ENCODE measurements around the gene NPVF.

The NPVF gene

DNA sequence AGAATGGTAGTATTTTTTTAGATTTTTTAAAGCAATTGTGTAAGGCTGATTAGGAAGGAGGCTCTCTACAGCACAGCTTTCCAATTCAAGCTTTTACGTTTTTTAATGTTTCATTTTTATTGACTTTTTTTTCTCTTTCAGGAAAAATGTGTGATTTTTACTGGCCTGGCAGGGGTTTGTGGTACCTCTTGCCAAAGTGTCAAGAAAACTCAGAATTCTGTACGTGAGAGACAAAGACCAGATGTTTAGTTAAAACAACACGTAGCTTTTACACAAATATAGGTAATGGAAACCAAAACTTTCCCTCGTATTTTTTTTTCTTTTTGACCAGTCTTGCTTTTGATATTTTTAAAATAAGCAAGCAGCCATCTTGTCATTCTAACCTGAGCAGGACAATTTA, 6.0 kb upstream of the NPVF start:
- no peak for DNase-seq (ENCODE audit: low read depth)

DNA sequence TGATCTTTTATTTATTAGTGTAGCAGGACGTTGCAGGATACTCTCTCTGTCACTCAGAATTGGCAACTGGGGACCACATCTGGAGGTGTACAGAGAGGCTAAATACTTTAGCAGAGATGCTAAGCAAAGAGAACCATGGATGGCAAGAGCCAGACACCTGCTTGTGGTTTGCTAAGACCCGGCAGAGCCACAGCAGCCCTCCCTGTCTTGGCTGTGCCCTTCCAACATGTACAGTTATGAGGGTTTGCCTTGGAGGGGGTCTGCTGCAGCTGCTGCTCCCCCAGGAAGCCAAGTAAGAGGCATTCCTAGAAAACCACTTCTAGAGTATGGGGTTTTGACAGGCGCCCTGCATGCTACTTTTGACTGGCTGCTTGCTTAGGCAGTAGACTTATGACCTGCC, 5.1 kb downstream of the NPVF start:
- no peak for DNase-seq (ENCODE audit: low read depth)

DNA sequence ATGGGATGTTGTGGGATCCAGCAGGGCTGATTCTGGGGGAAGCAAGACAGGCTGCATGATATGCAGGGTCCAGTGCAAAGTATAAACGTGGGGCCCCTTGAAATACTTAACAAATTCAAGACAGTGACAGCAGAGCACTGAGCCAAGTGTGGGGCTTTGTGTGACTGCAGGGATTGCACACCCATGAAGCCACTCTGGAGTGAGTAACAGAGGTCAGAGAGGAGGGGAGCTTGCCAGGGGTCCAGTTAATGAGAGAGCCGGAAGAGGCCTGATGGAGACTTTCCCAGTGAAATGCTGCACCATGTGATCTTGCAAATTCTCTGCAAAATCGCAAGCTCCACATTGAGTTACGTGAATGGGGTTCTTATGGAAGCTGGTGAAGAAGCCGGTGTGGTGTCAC, 5.6 kb downstream of the NPVF start:
- DNase-seq (ENCODE audit: low read depth) = no peak

DNA sequence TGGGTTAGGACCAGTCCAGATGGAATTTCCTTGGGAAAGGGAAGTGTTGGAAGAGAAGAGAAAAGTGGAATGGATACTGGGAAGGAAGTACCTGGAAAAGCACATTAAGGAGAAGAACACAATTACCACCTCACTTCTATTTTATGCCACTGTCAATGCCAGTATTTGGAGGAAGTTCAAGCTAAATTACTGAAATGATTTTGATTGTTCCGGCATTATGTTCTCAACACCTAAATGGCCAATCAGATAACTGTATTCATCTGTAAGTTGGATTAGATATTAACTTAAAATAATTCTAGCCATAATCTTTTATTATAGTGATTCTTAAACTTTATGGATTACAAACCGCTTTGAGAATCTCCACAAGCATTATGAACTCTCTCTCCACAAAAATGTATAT, 7.3 kb downstream of the NPVF start:
- DNase-seq (ENCODE audit: low read depth) = no peak

DNA sequence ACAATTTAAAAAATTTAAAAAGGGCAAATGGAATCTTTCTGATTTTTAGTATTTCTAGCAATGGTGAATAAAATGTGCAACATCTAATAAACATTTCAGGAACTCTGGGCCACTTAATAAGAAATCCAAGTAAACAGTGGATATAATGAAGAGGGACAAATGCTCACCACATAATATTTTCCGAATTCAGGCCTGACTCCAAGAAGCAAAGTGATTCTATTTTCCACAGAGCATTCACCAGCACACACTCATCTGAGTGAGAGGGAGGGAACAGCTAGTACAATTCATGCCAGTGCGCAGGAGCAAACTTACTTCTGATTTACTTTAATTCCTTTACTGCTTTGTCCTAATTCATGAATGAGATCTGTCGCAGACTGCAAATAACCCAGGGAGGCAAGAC, 10.1 kb downstream of the NPVF start:
- DNase-seq (ENCODE audit: low read depth) = no peak

DNA sequence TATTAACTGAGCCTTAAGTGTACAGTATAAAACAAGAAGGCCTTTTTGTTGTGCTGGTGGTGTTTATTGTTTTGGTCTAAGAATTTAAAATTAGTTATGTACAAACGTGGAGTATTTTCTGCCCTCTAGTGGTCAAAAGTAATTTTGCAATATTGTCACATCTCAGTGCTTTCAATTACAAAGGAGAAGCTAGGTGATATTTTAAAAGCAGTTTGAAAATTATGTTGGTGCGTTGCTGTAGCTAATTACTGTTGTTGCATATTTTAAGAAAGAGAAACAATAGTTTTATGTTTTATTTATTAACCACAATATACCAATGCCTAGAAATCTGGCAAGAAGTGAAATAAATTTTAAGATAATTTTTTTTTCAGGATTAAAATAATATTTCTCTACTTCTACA, 11.4 kb downstream of the NPVF start:
- no peak for DNase-seq (ENCODE audit: low read depth)

DNA sequence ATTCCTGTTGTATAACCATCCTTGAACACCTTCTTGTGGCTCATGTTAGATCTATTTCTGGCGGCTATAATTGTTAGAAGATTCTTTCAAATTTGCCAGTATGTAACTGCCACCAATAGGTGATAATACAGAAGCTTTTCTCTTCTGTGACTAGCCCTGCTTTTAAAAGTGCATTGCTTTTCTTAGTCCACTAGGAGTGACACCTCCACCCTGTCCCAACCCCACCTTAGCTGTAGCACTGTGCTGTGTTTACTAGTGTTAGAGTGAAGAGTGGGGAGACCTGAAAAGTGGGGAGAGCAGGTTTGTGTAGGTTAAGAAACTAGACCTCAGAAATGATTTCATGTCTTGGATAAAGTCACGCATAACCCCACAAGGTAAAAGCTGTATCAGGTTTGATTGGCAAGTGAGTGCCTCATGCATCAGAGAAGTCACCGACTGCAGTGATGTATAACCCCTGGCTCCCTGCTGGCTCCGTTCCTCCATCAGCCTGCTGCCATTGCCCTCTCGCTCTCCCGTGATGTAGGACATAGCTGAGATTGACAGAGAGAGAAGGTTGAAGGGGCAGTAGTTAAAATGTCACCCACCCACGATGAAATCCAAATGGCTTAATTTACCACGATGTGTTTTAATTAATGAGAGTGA, 12.5 kb downstream of the NPVF start:
- no peak for DNase-seq (ENCODE audit: low read depth)

DNA sequence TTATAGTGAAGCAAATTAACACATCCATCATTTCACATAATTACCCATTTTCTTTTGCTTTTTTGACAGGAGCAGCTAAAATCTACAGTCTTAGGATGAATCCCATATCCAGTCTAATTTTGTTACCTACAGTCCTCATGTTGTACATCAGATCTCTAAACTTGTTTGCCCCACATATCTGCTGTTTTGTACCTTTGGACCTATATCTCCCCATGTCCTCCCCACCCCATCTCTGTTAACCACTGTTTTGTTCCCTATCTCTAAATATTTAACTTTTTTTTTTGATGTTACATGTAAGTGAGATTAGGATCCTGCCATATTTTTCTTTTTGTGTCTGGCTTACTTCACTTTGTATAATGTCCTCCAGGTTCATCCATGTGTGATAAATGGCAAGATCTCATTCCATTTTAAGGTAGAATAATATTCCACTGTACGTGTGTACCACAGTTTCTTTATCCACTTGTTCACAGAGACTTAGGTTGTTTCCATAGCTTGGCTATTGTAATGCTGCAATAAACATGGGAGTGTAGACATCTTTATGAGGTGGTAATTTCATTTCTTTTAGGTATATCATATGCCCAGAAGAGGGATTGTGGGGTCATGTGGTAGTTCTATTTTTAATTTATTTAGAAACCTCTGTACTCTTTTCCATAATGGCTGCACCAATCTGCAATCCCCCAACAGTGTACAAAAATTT, 19.6 kb downstream of the NPVF start:
- no peak for DNase-seq (ENCODE audit: low read depth)

DNA sequence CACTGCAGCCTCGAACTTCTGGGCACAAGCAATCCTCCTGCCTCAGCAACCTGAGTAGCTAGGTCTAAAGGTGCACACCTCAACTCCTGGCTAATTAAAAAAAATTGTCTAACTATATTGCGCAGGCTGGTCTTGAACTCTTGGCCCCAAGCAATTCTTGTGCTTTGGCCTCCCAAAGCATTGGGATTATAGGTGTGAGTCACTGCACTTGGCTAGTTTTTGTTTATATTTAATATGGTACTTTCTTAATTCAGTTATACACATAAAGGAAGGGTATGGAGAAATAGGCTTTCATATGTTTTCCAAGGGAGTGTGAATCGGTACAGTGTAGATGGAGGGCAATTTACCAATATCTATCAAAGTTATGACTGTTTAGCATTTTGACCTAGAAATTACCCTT, 20.4 kb downstream of the NPVF start:
- DNase-seq (ENCODE audit: low read depth) = no peak

DNA sequence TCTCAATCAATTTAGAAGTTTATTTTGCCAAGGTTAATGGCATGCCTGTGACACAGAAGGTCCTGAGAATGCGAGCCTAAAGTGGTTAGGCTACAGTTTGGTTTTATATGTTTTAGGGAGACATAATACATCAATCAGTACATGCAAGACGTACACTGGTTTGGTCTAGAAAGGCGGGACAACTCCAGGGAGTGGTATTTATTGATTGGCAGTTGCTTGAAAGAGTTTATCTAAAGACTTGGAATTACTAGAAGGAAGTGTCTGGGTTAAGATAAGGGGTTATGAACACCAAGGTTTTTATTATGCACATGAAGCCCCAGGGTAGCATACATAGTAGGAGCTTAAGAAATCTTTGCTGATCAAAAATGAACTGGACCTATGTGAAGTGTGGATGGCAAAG, 21.5 kb downstream of the NPVF start:
- no peak for DNase-seq (ENCODE audit: low read depth)

DNA sequence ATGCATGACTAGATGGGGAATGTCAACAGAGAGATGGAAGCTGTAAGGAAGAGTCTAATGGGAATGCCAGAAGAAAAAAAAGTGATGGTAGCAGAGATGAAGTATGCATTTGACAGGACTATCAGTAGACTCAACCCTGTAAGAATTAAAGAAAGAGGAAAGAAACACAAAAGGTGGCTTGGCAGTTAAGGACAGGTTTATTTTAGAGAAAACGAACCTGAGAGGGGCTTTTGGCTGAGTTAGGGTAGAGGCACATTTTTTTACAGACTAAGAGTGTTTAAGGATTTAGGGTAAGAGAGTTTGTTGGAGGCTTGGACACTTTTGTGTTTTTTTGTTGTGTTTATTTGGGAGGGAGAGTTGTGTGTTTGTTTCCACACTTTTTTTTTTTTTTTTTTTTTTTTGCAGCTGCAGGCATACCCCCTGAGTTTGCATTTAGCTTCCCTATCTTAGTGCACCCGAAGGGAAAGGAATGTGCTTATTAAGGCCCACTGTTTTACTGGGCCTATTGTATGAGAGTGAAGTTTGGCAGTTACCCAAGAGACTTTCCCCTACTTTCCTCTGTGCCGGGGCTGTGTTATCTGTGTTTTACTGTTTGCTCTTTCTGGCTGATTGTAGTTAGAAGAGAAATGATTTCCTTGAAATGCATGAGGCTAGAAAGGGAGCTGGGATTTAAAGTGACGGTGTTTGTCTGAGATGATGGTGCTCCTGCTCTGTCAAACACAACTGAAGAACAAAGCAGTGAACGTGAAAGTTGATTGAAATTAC, 32.0 kb downstream of the NPVF start:
- no peak for DNase-seq (ENCODE audit: low read depth)

DNA sequence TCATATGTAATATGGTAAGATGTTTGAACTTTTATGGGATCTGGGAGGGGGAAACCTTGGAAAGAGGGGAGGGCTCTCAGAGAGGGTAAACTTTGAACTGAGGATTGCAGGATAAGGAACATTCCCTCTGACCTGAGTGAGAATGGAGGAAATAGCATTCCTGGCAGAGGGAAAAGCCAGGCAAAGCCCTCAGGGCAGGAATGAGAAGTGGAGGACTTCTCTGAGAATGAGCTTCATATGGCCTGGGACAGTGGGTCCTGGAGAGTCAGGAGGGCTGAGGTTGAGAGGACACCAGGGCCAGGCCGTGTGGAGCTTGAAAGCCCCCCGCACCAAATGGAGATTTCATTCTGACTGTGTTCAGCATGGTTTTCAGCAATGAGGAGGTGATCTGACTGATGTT, 34.2 kb downstream of the NPVF start:
- no peak for DNase-seq (ENCODE audit: low read depth)

DNA sequence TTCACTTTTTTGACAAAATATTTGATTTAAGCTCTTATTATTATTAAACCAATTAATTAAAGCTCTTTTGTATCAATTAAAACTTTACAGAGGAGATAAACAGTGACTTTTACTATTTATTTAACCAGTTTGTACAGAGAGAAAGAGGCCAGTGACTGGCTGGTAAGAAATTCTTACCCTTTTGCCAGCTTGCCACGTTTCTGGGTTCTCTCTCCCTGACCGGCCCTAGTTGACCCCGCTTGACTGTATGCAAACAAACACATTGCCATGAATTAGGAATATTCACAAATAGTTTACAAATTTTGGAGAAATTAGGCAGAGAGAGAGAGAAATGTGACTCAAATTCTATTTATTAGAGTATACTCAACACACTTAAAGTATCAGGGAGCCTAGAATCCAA, 36.2 kb downstream of the NPVF start:
- no peak for DNase-seq (ENCODE audit: low read depth)

DNA sequence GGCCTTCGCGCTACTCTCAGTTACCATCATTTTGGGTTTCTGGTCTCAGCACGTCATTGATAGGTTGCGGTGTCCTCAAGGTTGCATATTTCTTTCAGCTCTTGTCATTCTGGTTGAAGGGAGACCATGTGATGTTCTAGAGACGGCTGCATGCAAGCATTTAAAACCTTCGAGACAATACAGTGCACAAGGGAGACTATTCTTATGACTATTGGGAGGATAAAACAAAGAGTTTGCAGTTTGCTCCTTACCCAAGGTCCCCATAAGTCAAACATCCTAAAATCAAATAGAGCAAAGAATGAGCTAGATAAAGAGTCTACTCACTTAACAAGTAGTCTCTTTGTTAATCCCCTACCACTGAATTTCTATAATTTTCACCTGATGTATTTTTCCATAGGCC, 39.1 kb downstream of the NPVF start:
- no peak for DNase-seq (ENCODE audit: low read depth)

DNA sequence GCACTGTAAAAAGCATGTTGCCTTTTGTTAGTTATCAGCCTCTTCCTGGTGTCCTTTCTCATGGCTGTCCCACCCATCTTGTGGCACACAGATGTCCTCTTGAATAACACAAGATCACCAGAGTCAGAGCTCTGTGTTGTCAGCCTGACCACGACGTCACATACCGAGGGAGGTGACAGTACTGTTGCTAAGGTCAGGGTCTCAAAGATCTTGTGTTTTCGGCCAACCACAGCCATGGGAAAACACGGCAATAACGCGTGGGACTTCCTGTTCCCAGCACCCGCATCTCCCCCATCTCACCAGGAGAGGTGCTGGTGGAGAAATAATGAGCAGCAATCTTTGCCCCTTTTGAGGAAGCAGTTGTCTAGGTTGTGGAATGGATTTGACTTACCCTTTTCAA, 40.4 kb downstream of the NPVF start:
- DNase-seq (ENCODE audit: low read depth) = no peak

DNA sequence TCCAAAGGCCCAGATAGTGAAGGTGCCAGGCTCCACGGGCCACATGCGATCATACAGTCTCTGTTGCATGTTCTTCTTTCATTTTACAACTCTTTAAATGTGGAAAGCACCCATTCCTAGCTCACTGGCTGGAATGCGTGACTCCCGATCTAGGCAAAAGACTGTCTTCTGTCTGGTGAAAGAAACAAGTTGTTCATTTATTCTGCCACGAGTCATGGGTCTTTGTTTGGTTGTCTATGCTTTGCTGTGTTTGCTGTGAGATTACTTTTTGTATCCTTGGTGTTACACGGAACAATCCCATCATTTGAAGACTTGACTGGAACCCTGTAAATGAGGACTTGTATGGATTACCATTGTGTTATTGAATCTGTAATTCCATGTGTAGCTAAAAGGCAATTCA, 41.9 kb downstream of the NPVF start:
- no peak for DNase-seq (ENCODE audit: low read depth)

DNA sequence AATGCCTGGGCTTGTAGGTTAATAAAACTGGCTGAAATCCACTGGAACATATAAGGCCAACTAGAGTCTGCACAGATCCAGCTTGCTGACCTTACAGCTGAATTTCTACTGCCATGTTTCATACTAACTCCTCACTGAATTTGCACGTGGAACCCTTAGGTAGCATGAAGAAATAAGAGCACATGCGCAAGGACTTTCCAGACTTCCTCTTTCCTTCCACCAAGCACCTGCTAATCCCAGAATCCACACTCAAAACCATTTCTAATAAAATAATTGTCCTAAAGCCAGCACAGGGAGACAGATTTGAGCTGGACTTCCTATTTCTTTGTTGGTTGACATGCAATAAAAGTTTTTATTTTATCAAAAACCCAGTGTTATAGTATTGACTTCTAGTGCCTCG, 46.8 kb downstream of the NPVF start:
- no peak for DNase-seq (ENCODE audit: low read depth)

DNA sequence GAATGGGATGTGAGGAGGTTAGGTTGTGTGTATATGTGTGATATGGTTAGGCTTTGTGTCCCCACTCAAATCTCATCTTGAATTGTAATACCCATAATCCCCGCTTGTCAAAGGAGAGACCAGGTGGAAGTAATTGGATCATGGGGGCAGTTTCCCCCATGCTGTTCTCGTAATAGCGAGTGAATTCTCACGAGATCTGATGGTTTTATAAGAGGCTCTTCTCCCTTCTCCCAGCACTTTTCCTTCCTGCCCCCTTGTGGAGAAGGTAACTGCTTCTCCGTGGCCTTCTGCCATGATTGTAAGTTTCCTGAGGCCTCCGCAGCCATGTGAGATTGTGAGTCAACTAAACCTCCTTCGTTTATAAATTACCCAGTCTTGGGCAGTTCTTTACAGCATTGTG, 47.3 kb downstream of the NPVF start:
- DNase-seq (ENCODE audit: low read depth) = no peak

DNA sequence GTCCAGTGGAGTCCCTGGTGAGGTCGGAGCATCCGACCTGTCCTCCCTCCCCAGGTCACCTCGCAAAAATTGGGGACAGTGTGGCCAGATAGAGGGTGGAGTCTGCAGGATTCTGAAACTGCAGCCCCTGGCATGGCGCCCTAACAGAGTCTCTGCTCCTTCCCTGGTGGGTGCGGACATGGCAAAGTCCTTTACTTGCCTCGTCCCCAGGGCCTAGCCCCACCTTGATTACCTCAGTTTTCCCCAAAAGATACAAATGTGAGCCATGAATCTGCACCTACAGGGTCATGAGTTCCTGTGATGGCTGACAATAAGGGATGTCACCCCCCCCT, 47.7 kb downstream of the NPVF start:
- no peak for DNase-seq (ENCODE audit: low read depth)

DNA sequence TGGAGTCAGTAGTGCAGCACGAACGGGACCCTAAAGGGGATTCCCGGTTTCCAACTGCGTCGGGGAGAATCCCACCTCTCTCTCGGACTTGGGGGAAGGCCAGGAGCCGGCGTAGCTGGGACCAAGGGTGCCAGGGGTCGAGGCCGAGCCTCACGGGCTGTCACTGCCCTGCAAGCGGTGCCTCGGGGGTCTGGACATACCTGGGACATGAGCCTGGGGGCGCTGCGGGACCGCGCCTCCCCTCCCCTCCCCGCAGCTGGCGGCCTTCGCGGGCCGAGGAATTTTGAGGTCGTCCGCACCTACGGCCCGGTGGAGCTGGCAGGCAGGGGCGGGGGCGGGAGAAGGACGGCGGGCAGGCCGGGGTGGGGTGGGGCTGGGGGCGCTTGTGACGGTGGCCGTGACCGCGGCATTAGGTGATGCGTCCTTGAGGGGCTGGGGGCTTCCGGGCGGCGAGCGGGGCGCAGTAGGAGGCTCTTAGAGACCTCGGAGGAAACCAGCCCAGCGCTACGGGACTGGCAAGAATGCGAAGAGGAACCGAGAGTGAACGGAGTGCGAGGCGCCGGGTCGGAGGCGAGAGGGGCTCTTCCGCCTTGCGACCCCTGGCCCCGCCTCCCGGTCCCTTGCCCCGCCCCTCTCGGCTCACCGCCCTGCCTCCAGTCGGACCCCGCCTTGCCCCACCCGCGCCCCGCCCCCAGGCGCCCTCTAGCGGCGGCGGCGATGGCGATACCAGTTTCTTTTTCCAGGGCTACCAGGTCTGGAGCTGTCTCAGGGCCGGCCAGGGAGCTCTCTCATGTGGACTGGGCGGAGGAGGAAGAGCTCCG, 48.3 kb downstream of the NPVF start:
- peak; percentile 92 for DNase-seq (ENCODE audit: low read depth)

DNA sequence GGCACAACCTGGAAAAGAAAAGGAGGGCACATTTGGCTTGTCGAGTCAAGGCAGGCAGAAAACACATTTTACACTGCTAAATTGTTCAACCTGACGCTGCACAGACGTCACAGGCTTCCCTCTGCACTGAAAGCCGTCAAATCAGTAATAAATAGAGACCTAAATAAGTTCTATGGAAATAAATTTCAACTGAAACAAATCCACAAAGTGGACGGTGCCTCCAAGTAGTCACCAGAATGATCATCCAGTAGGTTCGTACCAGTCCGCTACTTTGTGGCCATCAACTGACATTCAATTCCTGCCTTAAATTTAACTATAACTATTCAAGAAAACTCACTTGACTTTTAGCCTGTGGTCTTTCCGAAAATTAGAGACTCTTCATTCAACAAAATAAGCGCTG, 49.0 kb downstream of the NPVF start:
- DNase-seq (ENCODE audit: low read depth) = no peak

All from T follicular helper cell (primary cell).